Thymus (tissue), 11 donors: ENCODE results near the gene ARHGAP31. TPM values are rescaled to one million over a fixed set of nuclear protein-coding genes. Genes with fewer than 3 reads are reported as not detected.
"Not testable (repeated sequence)": the region's sequence is repeated elsewhere in the genome, so short reads cannot be mapped to it uniquely, and the experiment has no call there.

Experiments
- DNase-seq, 9 donors: peaks; one replicate each; pipeline ENCODE4 v3.0.0-alpha.2; 2013; ENCODE audit warnings: low spot score in 9 of 9, low read depth in 6 of 9, missing footprints in 1 of 9
- H3K27ac ChIP-seq, 2 donors: one replicate each; pipeline ENCODE4 v1.5.1; 2013; ENCODE audit warnings: control low read depth in 1 of 2, low read depth in 1 of 2, low read length in 1 of 2, mild to moderate bottlenecking in 1 of 2, moderate library complexity in 1 of 2
- H3K27me3 ChIP-seq, 2 donors: one replicate each; pipeline ENCODE4 v1.5.1; 2013; ENCODE audit warnings: low read length in 1 of 2; ENCODE audit not compliant: control insufficient read depth in 2 of 2, insufficient read depth in 1 of 2
- H3K36me3 ChIP-seq, 2 donors: one replicate each; pipeline ENCODE4 v1.5.1; 2013; ENCODE audit warnings: low read length in 1 of 2, mild to moderate bottlenecking in 1 of 2, moderate library complexity in 1 of 2; ENCODE audit not compliant: control insufficient read depth in 2 of 2, insufficient read depth in 2 of 2
- H3K4me1 ChIP-seq, 2 donors: one replicate each; pipeline ENCODE4 v1.5.1; 2013; ENCODE audit warnings: low read length in 2 of 2; ENCODE audit not compliant: control insufficient read depth in 2 of 2, insufficient read depth in 2 of 2
- H3K4me3 ChIP-seq, 2 donors: one replicate each; pipeline ENCODE4 v1.5.1; 2013; ENCODE audit warnings: low read length in 2 of 2, control low read depth in 1 of 2, mild to moderate bottlenecking in 1 of 2
- H3K9me3 ChIP-seq, 2 donors: one replicate each; pipeline ENCODE4 v1.5.1; 2013; ENCODE audit warnings: low read length in 1 of 2, mild to moderate bottlenecking in 1 of 2; ENCODE audit not compliant: control insufficient read depth in 2 of 2, insufficient read depth in 1 of 2
- WGBS: extraction: QIAGEN DNeasy Blood & Tissue Kit; methylation state at CpG from one replicate; pipeline ENCODE4 v1.1.7; 2013; 5-methylcytosine and 5-hydroxymethylcytosine counted together
- polyA plus RNA-seq: library from polyadenylated mRNA; stranded (reverse); fragments of 200-250 nt; gene quantifications from one replicate; pipeline ENCODE4 v1.2.3, GENCODE V29; 2013
- total RNA-seq: library from RNA; stranded (reverse); fragments of 120-200 nt; gene quantifications from one replicate; pipeline ENCODE4 v1.2.4, GENCODE V29; 2013
- donor health status: healthy.

ARHGAP31 gene
- total and polyA plus RNA-seq, 2 donors = 3.5 to 8.2 TPM

- Histone ChIP-seq H3K4me3 (no peak overlapping the region), H3K27ac (no peak overlapping the region), H3K4me1 (no peaks in the 10 kb centered on the region), H3K27me3 (no peaks in the 10 kb centered on the region), H3K9me3 (no peaks in the 10 kb centered on the region), H3K36me3 (no peaks in the 10 kb centered on the region)
- 96% methylated on average over 3 of the region's 3 CpGs for WGBS
- DNase-seq = no peak
Measured at GRCh38 chr3:119360736-119361462, 66.7 kb downstream of the ARHGAP31 start.

GRCh38 chr3:119362010-119362409, 67.8 kb downstream of the ARHGAP31 start:
- H3K36me3 ChIP-seq = no peaks in the 10 kb centered on the region
- H3K9me3 ChIP-seq = no peaks in the 10 kb centered on the region
- DNase-seq = no peak
- 97% methylated on average over 2 of the region's 2 CpGs for WGBS
- H3K4me3 ChIP-seq = no peak overlapping the region
- H3K27ac ChIP-seq = peak overlapping the region in 1 of 2 donors; percentile 4
- no peaks in the 10 kb centered on the region for H3K27me3 ChIP-seq
- no peaks in the 10 kb centered on the region for H3K4me1 ChIP-seq

- no peak overlapping the region for H3K4me3 ChIP-seq
- H3K27me3 ChIP-seq = no peaks in the 10 kb centered on the region
- 97% methylated on average over 7 of the region's 7 CpGs for WGBS
- H3K9me3 ChIP-seq = no peaks in the 10 kb centered on the region
- no peak overlapping the region for H3K27ac ChIP-seq
- no peak for DNase-seq
- H3K4me1 ChIP-seq = no peaks in the 10 kb centered on the region
- no peaks in the 10 kb centered on the region for H3K36me3 ChIP-seq
Measured at GRCh38 chr3:119362940-119363725, 69.0 kb downstream of the ARHGAP31 start.

GRCh38 chr3:119364401-119364800, 70.2 kb downstream of the ARHGAP31 start:
- Histone ChIP-seq H3K27me3 (no peaks in the 10 kb centered on the region), H3K27ac (no peak overlapping the region)
- 92% methylated on average over 1 of the region's 1 CpG for WGBS

GRCh38 chr3:119365418-119365817, 71.2 kb downstream of the ARHGAP31 start:
- no peaks in the 10 kb centered on the region for H3K4me1 ChIP-seq
- no peak overlapping the region for H3K4me3 ChIP-seq
- H3K27ac ChIP-seq = no peak overlapping the region
- no peaks in the 10 kb centered on the region for H3K36me3 ChIP-seq
- no peaks in the 10 kb centered on the region for H3K27me3 ChIP-seq
- DNase-seq = no peak
- 83% methylated on average over 3 of the region's 3 CpGs for WGBS
- H3K9me3 ChIP-seq = no peaks in the 10 kb centered on the region

More at GRCh38 chr3:119364401-119364800, 70.2 kb downstream of the ARHGAP31 start:
- DNase-seq = no peak
- Histone ChIP-seq H3K9me3 (no peaks in the 10 kb centered on the region), H3K4me1 (no peaks in the 10 kb centered on the region), H3K36me3 (no peaks in the 10 kb centered on the region), H3K4me3 (no peak overlapping the region)

GRCh38 chr3:119367000-119367399, 72.8 kb downstream of the ARHGAP31 start:
- H3K36me3 ChIP-seq = no peaks in the 10 kb centered on the region
- WGBS = 96% methylated on average over 2 of the region's 2 CpGs
- H3K4me3 ChIP-seq = no peak overlapping the region
- H3K27me3 ChIP-seq = no peaks in the 10 kb centered on the region
- H3K9me3 ChIP-seq = no peaks in the 10 kb centered on the region
- H3K27ac ChIP-seq = no peak overlapping the region
- DNase-seq = no peak
- no peaks in the 10 kb centered on the region for H3K4me1 ChIP-seq

- H3K36me3 ChIP-seq = no peaks in the 10 kb centered on the region
- no peaks in the 10 kb centered on the region for H3K27me3 ChIP-seq
- H3K4me1 ChIP-seq = no peaks in the 10 kb centered on the region
- H3K4me3 ChIP-seq = no peak overlapping the region
- H3K27ac ChIP-seq = no peak overlapping the region
- 95% methylated on average over 4 of the region's 4 CpGs for WGBS
- DNase-seq = no peak
- no peaks in the 10 kb centered on the region for H3K9me3 ChIP-seq
Measured at GRCh38 chr3:119368298-119368697, 74.1 kb downstream of the ARHGAP31 start.

GRCh38 chr3:119371786-119372185, 77.6 kb downstream of the ARHGAP31 start:
- not testable (repeated sequence) for H3K36me3 ChIP-seq, DNase-seq
- WGBS = 99% methylated on average over 6 of the region's 6 CpGs

GRCh38 chr3:119375106-119375505, 80.9 kb downstream of the ARHGAP31 start:
- no peaks in the 10 kb centered on the region for H3K9me3 ChIP-seq
- no peak for DNase-seq
- no peaks in the 10 kb centered on the region for H3K27me3 ChIP-seq
- no peak overlapping the region for H3K27ac ChIP-seq
- H3K4me3 ChIP-seq = no peak overlapping the region
- H3K36me3 ChIP-seq = peaks cover 0 to 2% of the 10 kb centered on the region in 2 donors
- 97% methylated on average over 7 of the region's 7 CpGs for WGBS
- no peaks in the 10 kb centered on the region for H3K4me1 ChIP-seq

More at GRCh38 chr3:119371786-119372185, 77.6 kb downstream of the ARHGAP31 start:
- not testable (repeated sequence) for H3K4me1 ChIP-seq, H3K27ac ChIP-seq, H3K9me3 ChIP-seq, H3K4me3 ChIP-seq, H3K27me3 ChIP-seq
